Mucosa of descending colon (tissue), 3 donors: ENCODE results near the gene TGFBR3. TPM values are rescaled to one million over a fixed set of nuclear protein-coding genes. Genes with fewer than 3 reads are reported as not detected.

Source experiments
- ATAC-seq: fragments of 200-7000 bp; cut with Tn5 transposase; one replicate; pipeline ENCODE4 v1.9.1; 2020; ENCODE audit warnings: mild to moderate bottlenecking, moderate library complexity
- DNase-seq, 3 donors: peaks; one replicate each; pipeline ENCODE4 v3.0.0-alpha.2; 2020
- H3K36me3 ChIP-seq: fragments of 200-600 bp; one replicate; pipeline ENCODE4 v1.8.0; 2021; ENCODE audit warnings: low read depth, mild to moderate bottlenecking
- H3K4me1 ChIP-seq: fragments of 200-600 bp; one replicate; pipeline ENCODE4 v1.8.0; 2021; ENCODE audit warnings: low read depth, mild to moderate bottlenecking
- H3K4me3 ChIP-seq: fragments of 200-600 bp; one replicate; pipeline ENCODE4 v1.8.0; 2021; ENCODE audit warnings: mild to moderate bottlenecking
- H3K9me3 ChIP-seq: fragments of 200-600 bp; one replicate; pipeline ENCODE4 v1.8.0; 2021; ENCODE audit warnings: mild to moderate bottlenecking
- intact Hi-C, 2 donors: fragments of 100-400 bp; cut with DNase I in 1 of 2; cut with micrococcal nuclease in 1 of 2; formaldehyde crosslinking; loops; one replicate each; pipeline versions ENCODE4 v1.11.0 to v1.11.1; 2022; cut with DNase I, micrococcal nuclease
- total RNA-seq, 3 donors: library from RNA; stranded (reverse); fragmentation: NEBNext Ultra II Directional in 2 of 3; extraction: Animal tissue kit (Norgen Biotek cat#: 25700) in 2 of 3; gene quantifications; one replicate each; pipeline versions ENCODE4 v1.2.1 to v1.2.4, GENCODE V29; 2021 to 2023
- TF ChIP-seq, protein P1 (sequence below): fragments of 200-600 bp; IDR thresholded peaks from one replicate; pipeline ENCODE4 v1.8.0; 2022; ENCODE audit warnings: antibody characterized with exemption, mild to moderate bottlenecking
- donor health status: DM: no; HTN: no; CAD: no; lungs with moderate emphysema.
- donor health status: DM: no; HTN: no; CAD: no.
- donor health status: DM: no; HTN: yes; CAD: no.

TGFBR3 gene
- total RNA-seq, 3 donors from 2014 or later: 11.6 to 89.7 (median 21.1) TPM

DNA sequence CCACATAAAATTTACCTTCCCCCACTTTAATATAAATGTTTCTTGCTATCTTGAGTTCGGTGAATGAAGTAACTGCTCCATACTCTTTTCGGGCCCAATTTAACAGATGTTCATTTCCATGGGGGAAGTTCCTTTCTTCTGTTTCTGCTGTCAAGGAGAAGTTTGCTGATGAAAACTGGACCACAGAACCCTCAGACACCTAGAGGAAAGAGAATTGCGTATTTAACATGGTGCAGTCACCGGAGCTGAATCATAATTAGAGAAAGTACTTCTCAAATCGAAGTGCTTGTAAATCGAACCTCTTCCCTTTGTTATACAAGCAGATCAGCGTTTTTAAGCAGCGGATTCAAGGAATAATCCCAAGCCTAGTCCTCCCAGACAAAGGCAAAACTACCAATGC lies 151.2 kb downstream of the TGFBR3 start:
- DNase-seq: no peak
- intact Hi-C loops: no loop called here
- no peaks in the 10 kb centered on the region for H3K36me3 ChIP-seq
- TF ChIP-seq, protein P1, sequence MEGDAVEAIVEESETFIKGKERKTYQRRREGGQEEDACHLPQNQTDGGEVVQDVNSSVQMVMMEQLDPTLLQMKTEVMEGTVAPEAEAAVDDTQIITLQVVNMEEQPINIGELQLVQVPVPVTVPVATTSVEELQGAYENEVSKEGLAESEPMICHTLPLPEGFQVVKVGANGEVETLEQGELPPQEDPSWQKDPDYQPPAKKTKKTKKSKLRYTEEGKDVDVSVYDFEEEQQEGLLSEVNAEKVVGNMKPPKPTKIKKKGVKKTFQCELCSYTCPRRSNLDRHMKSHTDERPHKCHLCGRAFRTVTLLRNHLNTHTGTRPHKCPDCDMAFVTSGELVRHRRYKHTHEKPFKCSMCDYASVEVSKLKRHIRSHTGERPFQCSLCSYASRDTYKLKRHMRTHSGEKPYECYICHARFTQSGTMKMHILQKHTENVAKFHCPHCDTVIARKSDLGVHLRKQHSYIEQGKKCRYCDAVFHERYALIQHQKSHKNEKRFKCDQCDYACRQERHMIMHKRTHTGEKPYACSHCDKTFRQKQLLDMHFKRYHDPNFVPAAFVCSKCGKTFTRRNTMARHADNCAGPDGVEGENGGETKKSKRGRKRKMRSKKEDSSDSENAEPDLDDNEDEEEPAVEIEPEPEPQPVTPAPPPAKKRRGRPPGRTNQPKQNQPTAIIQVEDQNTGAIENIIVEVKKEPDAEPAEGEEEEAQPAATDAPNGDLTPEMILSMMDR: no peak
- peaks cover 6% of the 10 kb centered on the region for H3K4me1 ChIP-seq
- H3K9me3 ChIP-seq: no peaks in the 10 kb centered on the region
- H3K4me3 ChIP-seq: no peak overlapping the region
- no peak for ATAC-seq

DNA sequence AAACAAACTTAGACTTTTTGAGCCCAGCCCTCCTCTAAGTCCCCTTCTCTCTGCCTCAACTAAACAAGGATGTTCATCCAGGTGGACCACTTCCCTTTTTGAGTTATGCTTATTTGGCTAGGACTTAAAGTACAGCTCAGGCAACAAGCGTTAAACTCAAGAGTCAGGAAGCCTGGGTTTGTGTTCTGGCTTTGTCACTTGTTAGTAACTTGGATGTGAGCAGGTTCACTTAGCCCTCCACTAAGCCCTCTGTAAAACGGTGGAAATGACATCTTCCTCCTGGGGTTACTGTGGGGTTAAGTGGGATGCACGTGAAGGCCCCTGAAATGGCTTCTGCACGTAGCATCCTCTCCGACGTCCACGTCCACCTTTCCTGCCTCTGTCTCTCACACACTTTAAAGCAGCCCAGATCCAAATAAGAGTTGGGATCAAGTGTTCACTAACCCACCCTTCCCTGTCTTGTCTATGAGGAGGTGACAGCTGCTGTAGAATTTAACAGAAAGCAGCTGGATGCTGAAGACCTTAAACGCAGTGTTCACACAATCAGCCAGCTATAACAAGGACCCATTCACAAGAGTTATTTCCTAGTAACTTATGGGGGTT lies 152.7 kb downstream of the TGFBR3 start:
- ATAC-seq: no peak
- TF ChIP-seq, protein P1: no peak
- intact Hi-C loops: no loop called here
- Histone ChIP-seq H3K9me3 (no peaks in the 10 kb centered on the region), H3K36me3 (no peaks in the 10 kb centered on the region), H3K4me1 (peaks cover 6% of the 10 kb centered on the region), H3K4me3 (no peak overlapping the region)
- no peak for DNase-seq

DNA sequence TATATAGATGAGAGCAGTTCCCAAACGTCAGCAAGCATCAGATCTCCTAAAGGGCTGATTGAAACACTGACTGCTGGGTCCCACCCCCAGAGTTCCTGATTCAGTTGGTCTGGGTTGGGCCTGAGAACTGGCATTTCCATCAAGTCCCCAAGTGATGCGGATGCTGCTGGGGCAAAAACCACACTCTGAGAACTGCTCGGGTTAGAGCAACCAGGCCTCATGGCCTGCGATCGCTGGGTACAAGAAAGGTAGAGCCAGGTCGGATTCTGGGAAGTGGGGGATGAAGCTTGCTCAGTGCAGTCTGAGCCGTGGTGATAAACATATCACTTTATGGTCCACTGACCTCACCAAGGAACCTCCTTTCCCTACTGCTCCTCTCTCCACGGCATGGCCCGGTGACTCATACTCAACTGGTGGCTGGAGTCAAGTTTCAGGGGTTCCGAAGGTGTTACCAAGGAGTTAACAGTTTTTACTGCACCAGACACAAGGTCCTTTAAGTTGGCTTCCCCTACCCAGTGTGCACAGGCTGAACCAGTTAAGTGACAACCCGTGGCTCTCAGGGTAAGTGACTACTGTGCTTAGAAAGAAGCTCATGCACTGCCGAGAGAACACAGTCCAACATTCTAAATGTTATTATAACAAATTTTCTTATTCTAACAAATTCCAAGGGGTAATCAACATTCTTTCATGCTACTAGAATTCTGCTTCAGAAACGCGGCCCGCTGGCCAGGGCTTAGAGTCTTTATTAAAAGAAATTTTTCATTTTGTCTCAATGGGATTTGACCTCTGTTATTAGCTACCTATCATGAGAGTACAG lies 153.5 kb downstream of the TGFBR3 start:
- Histone ChIP-seq H3K4me1 (peaks cover 4% of the 10 kb centered on the region), H3K4me3 (no peak overlapping the region), H3K9me3 (no peaks in the 10 kb centered on the region), H3K36me3 (no peaks in the 10 kb centered on the region)
- intact Hi-C loops: no loop called here
- ATAC-seq (peak; percentile 43), DNase-seq (no peak)
- TF ChIP-seq, protein P1: no peak

DNA sequence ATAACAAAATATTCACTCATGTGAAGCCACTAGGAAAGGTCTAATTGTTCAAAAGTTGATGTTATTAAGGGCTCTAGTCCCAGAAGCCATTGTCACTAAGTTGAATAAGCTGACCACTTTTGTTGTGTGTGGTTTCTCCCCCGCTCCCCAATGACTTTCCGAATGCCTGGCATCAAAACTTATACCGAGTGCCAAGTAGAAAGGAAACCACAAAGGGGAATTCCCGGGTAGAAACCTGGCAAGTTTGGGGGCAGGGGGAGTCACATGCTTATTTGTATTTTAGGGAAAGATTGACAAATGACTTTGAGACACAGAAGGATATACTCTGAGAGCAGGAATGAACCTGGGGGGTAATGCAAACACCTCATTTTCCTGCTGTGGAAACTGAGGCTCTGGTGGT lies 154.1 kb downstream of the TGFBR3 start:
- no peak for ATAC-seq
- intact Hi-C loops: no loop called here
- DNase-seq: no peak
- no peaks in the 10 kb centered on the region for H3K36me3 ChIP-seq
- H3K4me3 ChIP-seq: no peak overlapping the region
- H3K4me1 ChIP-seq: no peaks in the 10 kb centered on the region
- H3K9me3 ChIP-seq: no peaks in the 10 kb centered on the region
- TF ChIP-seq, protein P1: no peak

DNA sequence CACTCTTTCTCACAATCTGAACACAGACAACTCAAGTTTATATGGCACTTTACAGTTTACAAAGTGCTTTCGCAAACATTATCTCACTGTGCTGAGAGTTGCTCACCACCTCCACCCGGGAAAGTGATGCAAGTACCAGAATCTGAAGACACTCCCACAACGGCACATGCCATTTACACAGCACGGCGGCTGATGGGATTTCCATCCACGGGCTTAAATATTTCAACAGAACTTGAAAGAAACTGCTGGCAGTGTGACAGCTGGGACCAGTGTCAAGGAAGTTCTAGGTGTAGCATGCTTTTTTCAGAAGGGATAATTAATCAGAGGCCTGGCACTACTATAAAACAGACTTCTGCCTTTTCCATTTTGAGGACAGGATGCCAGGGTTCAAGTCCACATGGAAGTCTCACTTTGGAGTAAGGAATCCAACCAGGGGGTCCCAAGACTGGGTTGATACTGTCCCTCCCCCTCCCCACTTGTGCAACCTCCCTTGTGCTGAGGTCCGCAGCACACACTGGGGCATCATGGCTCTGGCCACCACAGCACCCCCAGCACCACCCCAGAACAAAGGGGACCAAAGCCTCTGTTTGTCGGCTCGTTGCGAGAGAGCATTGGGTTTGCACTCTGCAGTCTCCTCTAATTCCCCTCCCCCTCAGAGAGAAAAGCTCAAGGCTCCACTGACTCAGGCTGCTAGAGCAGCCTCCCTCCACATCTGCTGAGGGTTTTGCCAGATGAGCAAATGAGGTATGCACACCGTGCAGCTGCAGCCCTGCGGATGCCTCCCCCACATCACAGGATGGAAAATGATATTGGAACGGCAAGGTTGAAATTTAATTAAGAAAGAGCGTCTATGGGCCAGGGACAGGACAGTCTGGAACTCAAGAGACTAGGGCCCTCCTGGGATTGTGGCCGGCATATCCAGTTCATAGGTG lies 154.9 kb downstream of the TGFBR3 start:
- intact Hi-C loops: no loop called here
- H3K36me3 ChIP-seq: no peaks in the 10 kb centered on the region

More for the DNA sequence above, 154.9 kb downstream of the TGFBR3 start:
- DNase-seq (no peak), ATAC-seq (peak; percentile 47)
- no peaks in the 10 kb centered on the region for H3K9me3 ChIP-seq
- H3K4me3 ChIP-seq: no peak overlapping the region
- TF ChIP-seq, protein P1: no peak
- no peaks in the 10 kb centered on the region for H3K4me1 ChIP-seq
